SK-N-MC (cell line): Measurements from ENCODE around the gene TEX19.

Experiments used
- EZH2 ChIP-seq: fragments of 200-600 bp; sonication (generic); IDR thresholded peaks from one replicate; pipeline ENCODE4 v1.6.1; 2017; ENCODE audit warnings: antibody characterized with exemption
- POLR2AphosphoS5 ChIP-seq: IDR thresholded peaks from 2 replicates; pipeline ENCODE4 v1.6.1; 2012; ENCODE audit warnings: mild to moderate bottlenecking, low read depth, low read length, borderline replicate concordance

DNA sequence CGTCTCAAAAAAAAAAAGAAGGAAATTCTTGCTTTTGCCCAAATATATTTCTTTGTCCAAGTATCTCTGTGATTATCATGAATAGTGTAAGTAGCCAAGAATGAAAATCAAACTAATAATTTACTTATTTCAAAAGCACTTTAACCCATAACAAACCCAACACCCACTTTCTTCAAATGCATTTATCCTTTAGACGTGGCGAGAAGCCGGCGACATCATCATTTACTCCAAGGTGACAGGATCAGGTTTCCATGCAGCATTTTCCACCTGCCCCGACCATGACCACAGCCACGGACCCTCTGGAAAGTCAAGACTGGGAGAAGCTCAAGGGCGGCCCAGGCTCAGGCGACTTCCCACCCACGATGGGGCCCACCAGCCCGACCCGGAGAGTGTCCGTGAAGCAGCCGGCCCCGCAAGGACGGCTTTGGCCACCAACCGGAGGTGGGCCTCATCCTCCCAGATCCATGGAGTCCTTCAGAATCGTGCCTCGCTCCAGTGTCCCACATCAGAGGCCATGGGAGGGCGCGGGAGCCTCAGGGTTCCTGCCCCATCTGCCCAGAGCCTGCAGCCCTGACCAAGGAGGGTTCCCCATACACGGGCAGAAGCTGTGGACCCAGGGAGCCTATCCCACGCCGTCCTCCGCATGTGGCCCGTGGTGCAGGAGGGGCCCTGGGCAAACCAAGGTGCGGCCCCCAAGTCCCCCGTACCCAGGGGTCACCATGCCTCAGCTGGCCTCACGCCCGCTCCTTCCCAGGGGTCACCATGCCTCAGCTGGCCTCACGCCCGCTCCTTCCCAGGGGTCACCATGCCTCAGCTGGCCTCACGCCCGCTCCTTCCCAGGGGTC lies 31.2 kb downstream of the TEX19 start:
- TF ChIP-seq EZH2, result no peak
- no peak for TF ChIP-seq POLR2AphosphoS5
